Measurements from ENCODE around the gene PLK1.

- TF ChIP-seq CTCF (conservative IDR thresholded peaks at IDR 0.05; ENCODE audit: low read length), result no peak
- TF ChIP-seq EZH2phosphoT487 (IDR thresholded peaks at IDR 0.05; ENCODE audit: borderline replicate concordance, low read depth, low read length), result no peak
Observed at GRCh38 chr16:23668873-23669272, 9.8 kb upstream of the PLK1 start.

All from OCI-LY7 (cell line).